GM10847 (cell line): ENCODE results near the gene SELENOO.

Experiments
- POLR2A ChIP-seq: IDR thresholded peaks from 2 replicates; pipeline ENCODE4 v1.6.1; 2011; ENCODE audit not compliant: insufficient read length; ENCODE audit errors: extremely low read depth

The SELENOO gene, protein sequence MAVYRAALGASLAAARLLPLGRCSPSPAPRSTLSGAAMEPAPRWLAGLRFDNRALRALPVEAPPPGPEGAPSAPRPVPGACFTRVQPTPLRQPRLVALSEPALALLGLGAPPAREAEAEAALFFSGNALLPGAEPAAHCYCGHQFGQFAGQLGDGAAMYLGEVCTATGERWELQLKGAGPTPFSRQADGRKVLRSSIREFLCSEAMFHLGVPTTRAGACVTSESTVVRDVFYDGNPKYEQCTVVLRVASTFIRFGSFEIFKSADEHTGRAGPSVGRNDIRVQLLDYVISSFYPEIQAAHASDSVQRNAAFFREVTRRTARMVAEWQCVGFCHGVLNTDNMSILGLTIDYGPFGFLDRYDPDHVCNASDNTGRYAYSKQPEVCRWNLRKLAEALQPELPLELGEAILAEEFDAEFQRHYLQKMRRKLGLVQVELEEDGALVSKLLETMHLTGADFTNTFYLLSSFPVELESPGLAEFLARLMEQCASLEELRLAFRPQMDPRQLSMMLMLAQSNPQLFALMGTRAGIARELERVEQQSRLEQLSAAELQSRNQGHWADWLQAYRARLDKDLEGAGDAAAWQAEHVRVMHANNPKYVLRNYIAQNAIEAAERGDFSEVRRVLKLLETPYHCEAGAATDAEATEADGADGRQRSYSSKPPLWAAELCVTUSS

GRCh38 chr22:50200461-50201190 lies at the start of gene SELENOO:
SELENOO (plus strand) TSS chr22:50201011; CDS start chr22:50201037, 26 bp downstream.
- TF ChIP-seq POLR2A: peak; percentile 38

- no peak for TF ChIP-seq POLR2A
Measured at GRCh38 chr22:50151571-50152537, 49.0 kb upstream of the SELENOO start.

GRCh38 chr22:50153056-50153755 lies 47.6 kb upstream of the SELENOO start:
- no peak for TF ChIP-seq POLR2A

GRCh38 chr22:50153756-50154140 lies 47.1 kb upstream of the SELENOO start:
- no peak for TF ChIP-seq POLR2A

DNA sequence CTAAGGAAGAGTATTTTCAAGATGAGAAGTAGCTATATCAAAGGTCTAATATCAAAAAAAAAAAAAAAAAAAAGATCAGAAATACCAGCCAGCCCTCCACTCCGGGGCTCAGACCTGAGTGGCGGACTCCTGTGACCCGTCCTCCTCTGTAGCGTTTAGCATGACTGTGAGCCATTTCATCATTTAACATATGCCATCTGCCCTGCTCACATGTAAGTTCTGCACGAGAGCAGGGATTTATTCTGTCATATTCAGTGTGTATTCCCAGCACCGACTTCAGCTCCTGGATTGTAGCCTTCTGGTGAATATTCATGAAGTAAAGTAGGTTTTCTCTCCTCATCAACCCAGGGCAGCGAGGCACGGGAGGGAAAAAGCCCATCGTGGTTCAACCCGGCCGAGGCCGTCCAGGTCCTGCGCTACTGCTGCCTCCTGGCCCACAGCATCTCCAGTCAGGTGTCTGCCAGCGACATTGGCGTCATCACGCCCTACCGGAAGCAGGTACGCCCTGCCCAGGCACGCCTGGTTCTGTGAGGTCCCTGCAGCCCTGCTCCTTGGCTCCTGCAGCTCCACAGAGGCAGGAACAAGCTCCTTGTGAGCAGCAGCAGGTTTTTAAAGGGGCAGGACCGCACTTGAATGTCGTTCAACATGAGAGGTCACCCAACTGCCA lies 43.0 kb upstream of the SELENOO start:
- no peak for TF ChIP-seq POLR2A

GRCh38 chr22:50160947-50161346 lies 39.9 kb upstream of the SELENOO start:
- TF ChIP-seq POLR2A: no peak

GRCh38 chr22:50161508-50162390 lies 39.1 kb upstream of the SELENOO start:
- TF ChIP-seq POLR2A: no peak

DNA sequence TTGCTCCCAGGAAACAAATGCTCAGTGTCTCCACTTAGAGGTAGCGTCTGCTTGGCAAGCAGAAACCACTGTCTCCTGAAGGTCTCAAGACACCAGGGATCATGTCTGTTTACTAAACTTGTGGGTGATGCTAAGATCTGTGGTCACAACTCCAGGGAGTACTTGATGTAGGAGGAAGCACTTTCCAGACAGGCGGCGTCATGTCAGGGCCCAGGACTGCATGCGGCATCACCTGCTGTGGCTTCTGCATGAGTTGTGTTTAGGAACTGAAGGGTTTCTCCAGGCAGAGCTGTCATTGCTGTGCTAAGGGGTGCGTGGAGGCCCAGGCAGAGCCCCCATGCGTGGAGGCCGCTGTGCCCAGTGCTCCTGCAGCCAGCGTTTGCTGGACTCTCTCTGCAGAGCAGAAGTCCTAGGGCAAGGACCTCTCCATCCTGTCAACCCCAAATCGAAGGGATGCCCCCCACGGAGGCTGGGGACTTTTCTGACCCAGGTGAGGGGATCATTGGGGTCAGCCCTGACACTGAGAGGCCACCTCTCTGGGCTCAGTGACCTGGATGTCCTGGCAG lies 38.3 kb upstream of the SELENOO start:
- TF ChIP-seq POLR2A: no peak

DNA sequence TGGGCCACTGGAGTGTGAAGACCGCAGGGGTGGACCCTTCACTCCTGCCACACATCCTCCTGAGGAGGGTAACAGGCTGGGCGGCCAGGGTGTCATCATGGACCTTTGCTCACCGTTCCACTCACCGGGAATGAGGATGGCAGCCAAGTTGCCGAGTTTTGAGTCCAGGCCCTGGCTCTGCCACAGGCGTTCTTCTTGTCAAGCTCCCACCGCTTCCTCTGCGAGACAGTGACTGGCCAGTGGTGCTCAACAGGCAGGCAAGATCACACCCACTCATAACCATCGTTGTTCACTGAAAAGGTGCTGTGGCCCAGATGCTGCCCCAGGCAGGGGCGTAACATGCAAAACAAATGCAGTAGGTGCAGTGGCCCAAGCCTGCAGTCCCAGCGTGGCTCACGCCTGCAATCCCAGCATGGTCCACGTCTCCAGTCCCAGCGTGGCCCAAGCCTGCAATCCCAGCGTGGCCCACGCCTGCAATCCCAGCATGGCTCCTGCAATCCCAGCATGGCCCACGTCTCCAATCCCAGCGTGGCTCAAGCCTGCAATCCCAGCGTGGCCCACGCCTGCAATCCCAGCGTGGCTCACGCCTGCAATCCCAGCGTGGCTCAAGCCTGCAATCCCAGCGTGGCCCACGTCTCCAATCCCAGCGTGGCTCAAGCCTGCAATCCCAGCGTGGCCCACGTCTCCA lies 35.2 kb upstream of the SELENOO start:
- TF ChIP-seq POLR2A: no peak

DNA sequence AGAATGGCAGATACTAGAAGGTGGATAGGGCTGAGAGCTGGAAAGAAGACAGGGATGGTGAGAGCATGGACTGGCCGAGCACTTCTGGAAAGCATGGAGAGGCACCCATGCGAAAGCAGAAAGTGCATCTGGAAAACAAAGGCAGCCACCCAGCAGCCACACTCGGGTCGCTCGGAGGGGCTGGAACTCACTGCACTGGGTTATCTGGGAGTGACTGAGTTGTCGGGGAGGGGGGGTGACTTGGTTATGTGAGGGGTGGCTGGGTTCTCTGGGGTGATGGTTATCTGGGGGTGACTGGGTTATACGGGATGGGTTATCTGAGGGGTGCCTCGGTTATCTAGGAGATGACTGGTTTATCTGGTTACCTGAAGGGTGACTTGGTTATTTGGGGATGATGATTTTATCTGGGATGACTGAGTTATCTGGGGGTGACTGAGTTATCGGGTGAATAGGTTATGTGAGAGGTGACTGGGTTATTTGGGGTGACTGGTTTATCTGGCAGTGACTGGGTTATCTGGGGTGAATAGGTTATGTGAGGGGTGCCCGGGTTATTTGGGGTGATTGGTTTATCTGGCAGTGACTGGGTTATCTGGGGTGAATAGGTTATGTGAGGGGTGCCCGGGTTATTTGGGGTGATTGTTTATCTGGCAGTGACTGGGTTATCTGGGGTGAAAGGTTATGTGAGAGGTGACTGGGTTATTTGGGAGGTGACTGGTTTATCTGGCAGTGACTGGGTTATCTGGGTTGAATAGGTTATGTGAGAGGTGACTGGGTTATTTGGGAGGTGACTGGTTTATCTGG lies 32.9 kb upstream of the SELENOO start:
- no peak for TF ChIP-seq POLR2A

DNA sequence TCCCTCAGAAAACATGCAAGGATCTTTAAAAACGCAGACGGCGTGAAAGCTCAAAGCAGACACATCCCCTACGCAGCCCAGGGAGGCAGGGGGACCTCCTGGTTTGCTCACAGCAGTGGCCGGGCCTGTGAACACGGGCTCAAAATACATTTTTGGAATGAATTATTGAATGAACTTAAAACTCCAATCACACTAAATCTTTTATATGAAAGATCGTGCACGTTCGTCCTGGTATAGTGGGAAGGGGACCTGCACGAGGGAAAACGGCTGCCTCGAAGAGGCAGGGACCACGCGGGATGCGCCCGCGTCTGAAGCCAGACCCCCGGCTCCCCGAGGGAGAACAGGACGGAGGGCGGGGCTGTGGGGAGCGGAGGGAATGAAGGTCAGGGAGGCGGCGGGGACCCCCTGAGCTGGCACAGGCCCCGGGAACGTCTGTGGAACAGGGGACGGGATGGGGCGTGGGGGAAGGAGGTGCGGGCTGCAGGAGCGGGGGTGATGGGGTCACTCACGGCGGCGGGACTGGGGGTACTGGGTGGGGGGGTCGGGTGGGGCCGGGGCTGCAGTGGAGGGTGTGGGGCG lies 31.5 kb upstream of the SELENOO start:
- no peak for TF ChIP-seq POLR2A
